ENCODE data around the gene SMCR8. TPM values are rescaled to one million over a fixed set of nuclear protein-coding genes. Genes with fewer than 3 reads are reported as not detected.
A peak's percentile ranks its signal among the peaks of the same experiment; 100 is the strongest.
"Not testable (repeated sequence)": the region's sequence is repeated elsewhere in the genome, so short reads cannot be mapped to it uniquely, and the experiment has no call there.

SMCR8 gene
- total RNA-seq, 1 experiment from 2014 or later, result 11.3 TPM

DNA sequence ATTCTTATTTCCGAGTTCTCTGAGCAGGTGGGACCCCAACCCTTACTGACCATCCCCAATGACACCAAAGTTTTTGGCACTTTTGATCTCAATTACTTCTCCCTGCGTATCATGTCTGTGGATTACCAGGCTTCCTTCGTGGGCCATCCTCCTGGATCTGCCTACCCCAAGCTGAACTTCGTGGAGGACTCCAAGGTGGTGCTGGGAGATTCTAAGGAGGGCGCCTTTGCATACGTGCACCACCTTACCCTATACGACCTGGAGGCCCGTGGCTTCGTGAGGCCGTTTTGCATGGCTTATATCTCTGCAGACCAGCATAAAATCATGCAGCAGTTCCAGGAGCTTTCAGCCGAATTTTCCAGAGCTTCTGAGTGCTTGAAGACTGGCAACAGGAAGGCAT, 868 bp downstream of the SMCR8 start:
- DNase-seq (ENCODE audit: low read depth), result no peak

DNA sequence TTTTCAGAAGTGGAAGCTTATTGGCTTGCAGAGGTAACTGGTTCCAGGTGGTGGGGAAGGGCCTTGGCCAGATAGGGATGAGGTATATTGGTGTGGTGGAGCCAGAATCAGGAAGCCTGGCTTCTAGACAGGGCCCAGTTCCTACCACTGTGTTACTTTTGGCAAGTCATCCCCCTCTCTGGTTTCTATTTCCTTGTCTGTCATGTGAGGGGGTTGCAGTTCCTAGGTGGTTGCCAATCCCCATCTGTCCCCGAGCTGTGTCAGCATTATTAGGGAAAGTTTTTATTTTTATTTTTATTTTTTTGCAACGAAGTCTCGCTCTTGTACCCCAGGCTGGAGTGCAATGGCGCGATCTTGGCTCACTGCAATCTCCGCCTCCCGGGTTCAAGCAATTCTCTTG, 3.0 kb downstream of the SMCR8 start:
- DNase-seq (ENCODE audit: low read depth), result no peak

DNA sequence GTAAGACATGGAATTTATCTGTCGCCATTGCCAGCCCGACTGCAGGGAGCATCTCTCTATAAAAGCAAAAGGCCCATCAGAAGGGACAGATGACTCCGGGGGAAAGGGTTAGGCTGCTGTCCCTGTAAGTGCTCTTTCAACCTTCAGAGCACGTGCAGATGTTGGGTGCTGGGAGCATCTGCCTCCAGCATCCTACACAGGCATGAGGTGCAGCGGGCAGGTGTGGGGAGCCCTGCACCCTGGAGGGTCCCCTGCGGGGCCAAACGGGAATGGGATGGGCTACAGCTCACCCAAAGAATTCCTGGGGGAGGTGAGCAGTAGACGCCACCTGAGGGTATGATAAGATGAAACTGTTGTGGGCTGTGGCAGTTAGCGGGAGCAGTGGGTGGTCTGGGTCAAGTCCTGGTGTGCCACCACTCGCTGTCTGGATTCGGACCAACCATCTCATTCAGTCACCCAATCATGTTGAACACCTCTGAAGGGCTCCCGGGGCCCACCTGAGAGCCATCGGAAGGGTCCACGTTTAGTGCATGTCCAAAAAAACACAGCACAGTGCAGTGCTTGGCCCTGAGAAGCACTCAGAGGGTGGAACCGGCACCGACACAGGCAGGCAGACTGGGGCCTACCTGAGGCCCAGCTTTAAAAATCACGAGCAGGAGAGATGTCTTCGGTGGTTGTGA, 3.8 kb downstream of the SMCR8 start:
- DNase-seq (ENCODE audit: low read depth), result no peak

DNA sequence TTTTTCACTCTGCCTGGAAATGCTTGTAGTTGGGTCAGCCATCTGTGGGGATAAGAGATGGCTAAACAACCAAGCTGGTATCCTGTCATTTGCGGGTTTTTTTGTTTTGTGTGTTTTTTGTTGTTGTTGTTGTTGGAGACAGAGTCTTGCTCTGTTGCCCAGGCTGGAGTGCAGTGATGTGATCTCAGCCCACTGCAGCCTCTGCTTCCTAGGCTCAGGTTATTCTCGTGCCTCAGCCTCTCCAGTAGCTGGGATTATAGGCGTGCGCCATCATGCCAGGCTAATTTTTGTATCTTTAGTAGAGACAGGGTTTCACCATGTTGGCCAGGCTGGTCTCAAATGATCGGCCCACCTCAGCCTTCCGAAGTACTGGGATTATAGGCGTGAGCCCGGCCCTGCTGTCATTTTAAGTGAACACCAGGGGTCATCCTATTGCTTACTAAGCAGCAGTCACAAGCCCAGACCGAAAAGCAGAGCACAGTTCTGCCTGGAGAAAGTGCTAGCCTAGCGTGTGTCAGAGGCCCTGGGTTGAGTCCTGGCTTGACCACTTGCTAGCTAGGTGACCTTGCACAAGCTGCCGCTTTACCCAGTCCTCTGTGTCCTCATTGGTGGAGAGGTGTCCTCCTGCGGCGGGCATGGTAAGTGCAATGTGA, 4.6 kb downstream of the SMCR8 start:
- peak; percentile 13 for DNase-seq (ENCODE audit: low read depth)

DNA sequence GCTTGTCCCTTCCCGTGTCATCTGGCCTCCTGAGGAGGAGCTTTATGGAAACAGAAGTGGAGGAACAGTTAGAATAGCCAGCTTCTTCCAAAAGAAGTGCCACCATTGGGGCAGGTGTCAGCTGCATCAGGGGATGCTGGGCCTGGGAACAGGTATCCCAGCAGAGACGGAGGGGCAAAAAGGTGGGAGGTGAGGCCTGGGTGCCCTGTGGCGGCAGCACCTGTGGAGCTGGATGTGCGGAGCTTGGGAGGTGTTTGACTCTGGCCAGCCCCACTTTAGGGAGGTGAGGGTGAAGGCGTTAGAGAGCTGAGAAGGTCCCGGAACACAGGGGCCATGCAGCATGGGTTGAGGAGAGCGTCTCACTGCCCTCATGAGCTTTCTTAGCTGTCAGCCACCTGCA, 5.2 kb downstream of the SMCR8 start:
- no peak for DNase-seq (ENCODE audit: low read depth)

DNA sequence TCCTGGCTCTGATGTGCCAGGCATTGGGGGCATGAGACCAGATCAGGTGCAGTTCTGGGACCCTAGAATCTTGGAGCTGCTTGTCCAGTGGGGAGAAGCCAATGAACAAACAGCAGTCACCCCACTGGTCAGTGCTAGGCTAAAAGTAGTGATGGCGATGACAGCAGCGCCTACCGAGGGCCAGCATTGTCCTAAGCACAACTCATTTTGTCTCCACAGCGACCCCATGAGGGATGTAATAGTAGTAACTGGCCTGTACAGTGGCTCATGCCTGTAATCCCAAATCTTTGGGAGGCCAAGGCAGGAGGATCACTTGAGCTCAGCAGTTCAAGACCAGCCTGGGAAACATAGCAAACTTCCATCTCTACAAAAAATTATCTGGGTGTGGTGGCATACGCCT, 6.2 kb downstream of the SMCR8 start:
- peak; percentile 10 for DNase-seq (ENCODE audit: low read depth)

DNA sequence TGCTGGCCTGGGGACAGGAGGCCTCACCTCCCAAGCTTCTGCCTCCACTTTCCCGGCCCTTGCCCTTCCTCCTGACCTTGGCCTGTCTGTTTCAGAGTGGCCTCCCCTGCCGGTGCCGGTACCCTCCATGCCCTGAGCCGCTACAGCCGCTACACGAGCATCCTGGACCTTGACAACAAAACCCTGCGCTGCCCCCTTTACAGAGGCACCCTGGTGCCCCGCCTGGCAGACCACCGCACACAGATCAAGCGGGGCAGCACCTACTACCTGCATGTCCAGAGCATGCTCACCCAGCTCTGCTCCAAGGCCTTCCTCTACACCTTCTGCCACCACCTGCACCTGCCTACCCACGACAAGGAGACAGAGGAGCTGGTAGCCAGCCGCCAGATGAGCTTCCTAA, 7.4 kb downstream of the SMCR8 start:
- DNase-seq (ENCODE audit: low read depth), result no peak

DNA sequence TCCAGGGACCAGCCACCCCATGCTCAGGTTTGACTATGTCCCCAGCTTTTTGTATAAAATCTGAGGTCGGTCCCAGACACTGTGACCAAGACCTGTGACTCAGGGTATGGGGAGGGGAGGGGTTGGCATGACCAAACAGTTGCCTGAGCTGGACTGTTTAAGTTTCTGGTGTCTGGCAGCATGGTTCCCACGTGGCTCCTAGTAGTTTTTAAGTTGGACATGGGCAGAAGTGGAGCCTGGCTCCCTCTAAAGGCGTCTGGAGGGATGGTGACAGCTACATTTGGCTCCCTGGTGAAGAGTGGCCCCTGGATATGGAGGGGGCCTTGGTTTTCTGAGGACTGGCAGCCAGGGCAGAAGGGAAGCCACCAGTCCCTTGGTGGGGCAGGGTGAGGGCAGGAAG, 7.9 kb downstream of the SMCR8 start:
- peak; percentile 42 for DNase-seq (ENCODE audit: low read depth)

DNA sequence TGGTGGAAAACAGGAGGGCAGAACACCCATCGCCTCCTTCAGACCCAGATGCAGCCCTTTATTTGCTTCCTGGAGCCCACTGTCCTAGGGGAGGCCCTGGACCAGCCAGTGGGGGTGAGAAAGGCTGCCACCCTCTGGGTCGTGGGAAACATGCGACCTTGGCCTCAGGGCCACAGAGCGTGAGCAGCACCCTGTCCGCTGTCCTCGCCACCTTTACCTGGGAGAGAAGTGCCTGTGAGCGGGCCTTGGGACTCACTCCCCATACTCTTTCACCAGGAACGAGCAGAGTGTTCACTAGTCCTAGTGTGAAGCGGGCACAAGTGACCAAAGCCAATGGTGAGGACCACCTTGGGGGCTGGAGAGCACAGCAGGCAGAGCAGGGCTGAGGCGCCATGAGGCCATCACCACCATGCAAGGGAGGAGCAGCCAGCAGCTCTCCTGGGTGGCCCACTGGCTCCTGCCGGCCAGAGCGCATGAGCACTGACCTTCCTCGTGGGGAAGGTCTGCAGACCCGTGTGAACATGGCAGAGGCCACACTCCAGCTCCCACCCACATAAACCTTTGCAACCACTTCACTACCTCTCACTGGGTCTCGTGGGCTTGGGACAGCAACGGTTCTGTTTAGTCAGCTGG, 8.5 kb downstream of the SMCR8 start:
- no peak for DNase-seq (ENCODE audit: low read depth)

DNA sequence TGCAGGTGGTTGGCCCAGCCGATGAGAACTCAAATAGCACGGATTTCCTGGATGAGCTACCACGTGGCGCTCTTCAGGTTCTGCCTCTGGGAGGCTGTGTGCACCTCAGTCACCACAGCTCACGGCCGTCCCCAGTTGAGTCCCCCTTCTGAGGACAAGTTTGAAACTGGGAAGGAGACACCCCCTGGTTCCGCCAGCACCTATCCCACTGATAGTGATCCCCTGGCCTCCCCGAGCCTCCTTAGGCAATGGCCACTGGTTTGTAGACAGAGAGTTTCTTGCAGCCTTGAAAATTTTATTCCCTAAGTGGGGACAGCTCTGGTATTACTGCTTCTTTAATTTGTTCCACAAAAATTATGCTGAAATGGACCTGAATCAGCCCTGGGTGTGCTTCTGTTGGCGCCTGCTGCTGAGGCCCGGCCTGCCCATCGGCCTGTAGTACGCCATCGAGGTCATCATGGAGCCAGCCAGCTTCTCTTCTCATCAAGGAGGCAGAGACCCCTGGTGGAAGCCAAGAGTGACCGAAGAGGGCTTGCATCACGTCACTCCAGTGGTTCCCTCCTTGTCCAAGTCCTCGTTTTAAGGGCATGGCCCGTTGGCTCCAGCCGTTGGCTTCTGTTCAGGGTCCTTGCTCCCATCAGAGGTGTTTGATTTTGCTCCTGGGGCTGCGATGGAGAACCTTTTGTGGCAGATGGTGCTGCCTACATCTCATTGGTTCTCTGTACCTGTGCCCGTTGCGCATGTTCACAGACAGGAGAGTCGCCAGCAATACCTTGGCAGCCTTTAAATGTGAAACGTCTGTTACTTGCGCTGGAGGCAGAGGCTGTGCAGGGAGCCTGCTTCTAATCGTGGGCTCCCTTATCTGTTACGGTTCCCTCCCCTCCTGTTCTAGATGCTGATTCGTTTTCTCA, 9.3 kb downstream of the SMCR8 start:
- no peak for DNase-seq (ENCODE audit: low read depth)

DNA sequence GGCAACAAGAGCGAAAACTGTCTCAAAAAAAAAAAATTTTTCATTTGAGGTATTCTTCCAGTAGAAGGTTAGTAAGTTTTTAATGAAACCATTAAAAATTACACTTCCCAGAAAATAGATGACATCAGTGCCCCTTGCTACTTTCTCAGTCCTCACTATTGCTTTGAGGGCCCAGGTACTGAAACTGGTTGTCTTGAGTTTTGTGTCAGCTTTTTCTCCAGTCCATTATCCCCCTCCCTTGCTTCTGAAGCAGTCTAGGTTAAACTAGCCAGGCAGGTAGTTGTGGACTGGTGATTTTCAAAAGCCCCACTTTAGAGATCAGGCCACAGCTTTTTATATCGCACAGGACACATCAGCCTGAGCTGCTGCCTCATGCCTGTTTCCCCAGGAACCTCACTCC, 10.9 kb downstream of the SMCR8 start:
- no peak for DNase-seq (ENCODE audit: low read depth)

DNA sequence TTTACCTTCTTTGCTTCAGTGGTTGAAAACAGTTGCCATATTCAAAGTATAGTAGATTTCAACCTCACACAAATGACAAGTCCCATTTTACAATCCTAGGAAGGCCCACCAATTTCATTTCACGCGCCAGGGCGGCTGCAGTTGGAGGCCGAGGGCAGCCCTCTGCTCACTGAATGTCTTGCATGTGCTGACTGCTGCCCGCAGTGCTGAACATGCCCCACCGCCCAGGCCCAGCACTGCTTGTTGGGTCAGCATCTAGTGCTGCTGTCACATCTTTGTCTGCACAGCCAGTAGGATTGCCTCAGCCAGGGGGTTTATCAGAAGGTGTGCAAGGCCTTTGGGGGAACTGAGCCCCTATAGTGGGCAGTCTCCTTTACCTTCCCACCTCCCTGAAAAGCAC, 11.5 kb downstream of the SMCR8 start:
- DNase-seq (ENCODE audit: low read depth), result no peak

DNA sequence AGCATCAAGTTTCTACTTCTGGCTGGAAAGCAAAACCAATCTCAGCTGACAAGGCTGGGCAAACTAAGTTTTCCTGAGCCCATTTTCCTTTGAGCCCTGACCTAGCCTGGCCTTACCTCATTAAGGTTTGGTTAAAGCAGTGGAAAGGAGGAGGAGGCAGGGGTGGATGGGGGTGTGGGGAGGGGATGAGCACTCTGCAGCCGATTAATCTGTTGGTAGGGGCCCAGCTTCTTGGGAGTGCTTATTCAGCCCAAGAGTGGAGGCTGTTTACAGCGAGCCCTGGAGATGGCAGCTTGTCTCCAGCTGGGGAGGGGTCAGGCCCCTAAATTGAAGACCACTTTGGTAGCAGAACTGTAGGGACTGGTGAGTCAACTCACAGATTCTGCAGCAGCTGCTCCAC, 12.0 kb downstream of the SMCR8 start:
- DNase-seq (ENCODE audit: low read depth), result no peak

DNA sequence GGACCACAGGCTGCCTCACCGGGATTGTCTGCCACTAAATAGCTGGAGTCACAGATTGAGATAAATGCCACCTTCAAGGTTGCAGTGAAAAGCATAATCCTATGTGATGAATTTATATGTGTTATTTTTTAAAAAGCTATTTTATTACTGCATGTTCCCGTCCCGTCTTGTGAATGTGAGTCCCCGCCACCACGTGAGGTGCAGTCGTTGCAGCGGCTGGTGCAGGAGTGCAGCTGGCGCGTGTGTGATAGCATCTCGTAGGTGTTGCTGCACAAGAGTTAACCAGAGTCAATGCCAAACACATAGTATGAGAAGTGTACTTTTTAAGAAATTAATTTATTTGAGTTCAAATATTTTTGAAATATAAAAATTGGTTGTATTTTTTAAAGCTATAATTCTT, 12.5 kb downstream of the SMCR8 start:
- DNase-seq (ENCODE audit: low read depth), result no peak

DNA sequence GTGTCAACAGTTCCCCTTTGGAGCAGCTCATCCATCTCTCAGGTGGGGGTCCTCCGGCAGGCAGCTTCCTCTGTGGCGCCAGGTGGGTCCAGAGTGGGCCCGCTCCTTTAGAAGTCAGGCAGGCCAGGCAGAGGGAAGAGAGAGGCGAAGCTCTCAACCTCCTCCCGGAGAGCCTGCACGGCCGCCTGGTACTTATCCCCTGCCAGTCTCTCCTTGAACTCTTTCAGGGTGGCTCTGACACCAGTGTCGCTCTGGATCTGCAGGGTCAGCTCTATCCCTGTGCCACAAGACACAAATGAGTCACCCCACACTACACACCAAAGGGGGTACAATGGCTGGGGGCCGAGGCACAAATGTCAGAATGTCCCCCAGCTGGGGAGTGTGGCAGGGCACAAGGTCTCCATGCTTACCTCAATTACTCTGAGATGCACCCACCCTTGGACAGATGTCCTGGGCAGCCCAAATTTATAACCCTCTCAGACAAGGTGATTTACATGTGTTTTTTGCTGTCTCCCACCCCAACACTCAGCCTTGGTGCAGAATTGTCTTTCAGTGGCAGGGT, 13.6 kb downstream of the SMCR8 start:
- no peak for DNase-seq (ENCODE audit: low read depth)

DNA sequence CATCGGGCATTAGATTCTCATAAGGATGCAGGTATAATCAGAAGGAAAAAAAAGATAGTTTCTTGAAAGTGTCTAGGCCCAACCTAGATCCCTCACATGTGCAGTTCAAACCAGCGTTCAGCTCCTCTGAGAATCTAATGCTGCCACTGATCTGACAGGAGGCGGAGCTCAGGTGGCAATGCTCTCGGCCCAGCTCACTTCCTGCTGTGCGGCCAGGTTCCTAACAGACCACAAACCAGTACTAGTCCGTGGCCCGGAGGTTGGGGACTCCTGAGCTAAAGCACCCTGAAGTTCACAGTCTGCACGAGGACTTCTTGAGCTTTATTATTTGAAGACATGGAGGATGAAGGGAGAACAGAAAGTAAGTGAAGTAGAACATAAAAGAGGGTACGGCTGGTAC, 16.8 kb downstream of the SMCR8 start:
- DNase-seq (ENCODE audit: low read depth), result no peak

DNA sequence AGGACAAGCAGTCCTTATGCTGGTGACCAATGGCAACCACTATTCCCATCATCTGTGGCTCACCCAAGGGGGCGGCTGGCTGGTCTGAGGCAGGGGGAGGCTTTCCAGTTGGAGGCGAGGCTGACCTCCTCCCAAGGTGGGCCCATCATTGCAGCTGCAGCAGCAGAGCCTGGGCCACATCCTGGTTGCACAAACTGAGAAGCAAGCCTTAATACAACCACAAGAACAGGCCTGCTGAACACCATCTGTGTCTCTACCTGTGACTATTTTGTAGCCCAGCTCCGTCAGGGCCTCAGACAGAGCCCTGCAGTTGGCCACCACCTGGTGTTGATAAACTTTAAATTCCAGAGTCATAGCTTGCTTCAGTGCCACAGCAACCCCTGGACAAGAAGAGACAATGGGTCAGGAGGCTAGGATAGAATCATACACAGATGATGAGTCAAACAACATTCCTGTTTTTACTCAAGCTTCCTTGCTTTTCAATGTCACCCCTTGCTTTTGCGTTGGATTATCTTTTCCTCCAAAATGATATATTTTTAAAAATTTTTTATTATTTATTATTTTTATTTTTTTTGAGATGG, 17.9 kb downstream of the SMCR8 start:
- no peak for DNase-seq (ENCODE audit: low read depth)

DNA sequence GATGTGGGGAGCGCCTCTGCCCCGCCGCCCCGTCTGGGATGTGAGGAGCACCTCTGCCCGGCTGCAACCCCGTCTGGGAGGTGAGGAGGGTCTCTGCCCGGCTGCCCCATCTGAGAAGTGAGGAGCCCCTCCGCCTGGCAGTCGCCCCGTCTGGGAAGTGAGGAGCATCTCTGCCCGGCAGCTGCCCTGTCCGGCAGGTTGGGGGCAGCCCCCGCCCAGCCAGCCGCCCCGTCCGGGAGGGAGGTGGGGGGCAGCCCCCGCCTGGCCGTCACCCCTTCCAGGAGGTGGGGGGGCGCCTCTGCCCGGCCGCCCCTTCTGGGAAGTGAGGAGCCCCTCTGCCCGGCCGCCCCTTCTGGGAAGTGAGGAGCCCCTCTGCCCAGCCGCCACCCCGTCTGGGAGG, 23.1 kb downstream of the SMCR8 start:
- DNase-seq (ENCODE audit: low read depth), result not testable (repeated sequence)

DNA sequence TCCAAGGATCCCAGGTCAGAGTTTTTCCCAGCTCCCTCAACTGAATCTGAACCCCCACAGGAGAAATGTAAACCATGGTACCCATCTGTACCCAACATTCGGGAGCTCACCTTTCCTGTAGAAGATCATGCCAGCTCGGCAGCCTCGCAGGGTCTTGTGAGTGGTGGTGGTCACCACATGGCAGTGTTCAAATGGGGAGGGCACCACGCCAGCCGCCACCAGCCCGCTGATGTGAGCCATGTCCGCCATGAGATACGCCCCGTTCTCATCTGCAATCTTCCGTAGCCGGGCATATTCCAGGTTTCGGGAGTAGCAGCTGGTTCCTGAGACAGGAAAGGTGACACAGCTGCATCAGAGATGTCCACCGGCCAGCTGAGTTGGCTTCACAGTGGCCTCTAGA, 24.8 kb downstream of the SMCR8 start:
- no peak for DNase-seq (ENCODE audit: low read depth)

DNA sequence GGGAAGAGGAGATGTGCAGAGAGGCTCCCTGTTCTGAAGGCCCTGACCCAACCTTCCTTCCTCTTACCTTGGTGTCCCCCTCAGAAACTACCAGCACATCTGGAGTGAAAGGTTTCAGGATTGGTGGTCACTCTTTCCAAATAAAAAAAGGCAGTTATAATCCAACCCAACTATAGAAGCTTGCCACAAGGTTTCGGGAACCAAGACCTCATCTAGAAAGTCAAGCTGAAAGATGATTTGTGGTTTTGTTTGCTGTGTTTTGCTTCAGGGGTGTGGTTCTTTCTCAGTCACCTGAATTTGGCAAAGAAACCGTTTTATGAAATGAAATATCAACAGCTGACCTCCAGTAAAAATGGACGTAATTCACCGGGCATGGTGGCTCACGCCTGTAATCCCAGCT, 28.9 kb downstream of the SMCR8 start:
- no peak for DNase-seq (ENCODE audit: low read depth)

DNA sequence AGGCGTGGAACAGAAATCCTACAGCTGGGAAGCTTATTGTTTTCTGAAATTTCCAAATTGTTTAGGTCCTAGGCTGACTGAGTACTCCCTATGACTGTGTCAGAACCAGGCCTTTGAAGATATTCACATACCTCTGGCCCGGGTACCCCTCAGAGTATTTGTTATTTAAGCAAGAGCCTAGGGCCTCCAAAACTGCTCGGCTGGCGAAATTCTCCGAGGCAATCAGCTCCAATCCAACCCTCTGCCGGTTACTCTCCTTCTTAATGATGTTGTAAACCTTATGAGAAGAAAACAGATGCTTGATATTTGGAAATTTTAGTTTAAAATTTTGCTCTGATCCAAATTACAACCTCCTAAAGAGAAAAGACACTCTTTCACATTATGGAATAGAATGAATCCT, 38.4 kb downstream of the SMCR8 start:
- no peak for DNase-seq (ENCODE audit: low read depth)

Measured in LHCN-M2 (cell line).